Measurements from ENCODE around the gene EMILIN3.

EMILIN3 gene

GRCh38 chr20:41366546-41367392, at the start of gene EMILIN3:
Gene EMILIN3, minus strand, starts transcription at chr20:41366818. Its CDS starts 184 bp downstream, at chr20:41366634.
- no peak for DNase-seq (ENCODE audit: low read depth)

- DNase-seq (ENCODE audit: low read depth) = no peak
Observed at GRCh38 chr20:41415191-41415590, 48.6 kb upstream of the EMILIN3 start.

GRCh38 chr20:41413169-41413568, 46.6 kb upstream of the EMILIN3 start:
- no peak for DNase-seq (ENCODE audit: low read depth)

GRCh38 chr20:41412324-41413120, 45.9 kb upstream of the EMILIN3 start:
- DNase-seq (ENCODE audit: low read depth) = no peak

- DNase-seq (ENCODE audit: low read depth) = peak; percentile 51
Observed at GRCh38 chr20:41411391-41411847, 44.8 kb upstream of the EMILIN3 start.

GRCh38 chr20:41408986-41409385, 42.4 kb upstream of the EMILIN3 start:
- no peak for DNase-seq (ENCODE audit: low read depth)

- DNase-seq (ENCODE audit: low read depth) = no peak
Observed at GRCh38 chr20:41408156-41408794, 41.7 kb upstream of the EMILIN3 start.

- DNase-seq (ENCODE audit: low read depth) = no peak
Observed at GRCh38 chr20:41407607-41408006, 41.0 kb upstream of the EMILIN3 start.

GRCh38 chr20:41406896-41407444, 40.4 kb upstream of the EMILIN3 start:
- no peak for DNase-seq (ENCODE audit: low read depth)

GRCh38 chr20:41406353-41406752, 39.7 kb upstream of the EMILIN3 start:
- DNase-seq (ENCODE audit: low read depth) = no peak

GRCh38 chr20:41405436-41405835, 38.8 kb upstream of the EMILIN3 start:
- no peak for DNase-seq (ENCODE audit: low read depth)

- DNase-seq (ENCODE audit: low read depth) = no peak
Observed at GRCh38 chr20:41403604-41404003, 37.0 kb upstream of the EMILIN3 start.

GRCh38 chr20:41398408-41398807, 31.8 kb upstream of the EMILIN3 start:
- no peak for DNase-seq (ENCODE audit: low read depth)

GRCh38 chr20:41395667-41396664, 29.3 kb upstream of the EMILIN3 start:
- no peak for DNase-seq (ENCODE audit: low read depth)

- no peak for DNase-seq (ENCODE audit: low read depth)
Observed at GRCh38 chr20:41394931-41395666, 28.5 kb upstream of the EMILIN3 start.

- DNase-seq (ENCODE audit: low read depth) = no peak
Observed at GRCh38 chr20:41394081-41394480, 27.5 kb upstream of the EMILIN3 start.

- DNase-seq (ENCODE audit: low read depth) = no peak
Observed at GRCh38 chr20:41393705-41394066, 27.1 kb upstream of the EMILIN3 start.

GRCh38 chr20:41392871-41393704, 26.5 kb upstream of the EMILIN3 start:
- DNase-seq (ENCODE audit: low read depth) = no peak

- no peak for DNase-seq (ENCODE audit: low read depth)
Observed at GRCh38 chr20:41392295-41392694, 25.7 kb upstream of the EMILIN3 start.
